ENCODE data around the gene ARHGAP5.

The ARHGAP5 gene

DNA sequence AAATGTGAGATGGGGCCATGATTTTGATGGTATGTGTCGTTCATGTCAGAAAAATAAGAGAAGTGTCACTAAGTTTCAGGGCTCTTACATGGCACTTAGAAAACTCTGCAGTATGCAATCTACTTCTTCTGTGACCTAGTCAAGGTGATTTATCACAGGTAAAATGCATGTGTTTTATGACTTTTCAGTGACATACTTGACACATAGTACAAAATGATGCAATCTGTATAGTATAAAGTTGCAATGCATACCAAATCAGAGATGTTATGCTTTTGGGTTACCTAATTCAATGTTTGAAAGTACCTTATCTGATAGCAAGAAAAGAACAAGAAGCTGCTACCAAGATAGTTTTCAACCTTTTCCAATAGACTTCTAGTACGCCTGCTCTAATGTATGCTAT, 21.9 kb upstream of the ARHGAP5 start:
- no peak for TF ChIP-seq CTCF (IDR thresholded peaks at IDR 0.05; ENCODE audit: low read depth, low read length, missing control alignments)
- no peak for DNase-seq (ENCODE audit: low read depth)
- in situ Hi-C loops (cut with HindIII; ENCODE audit: low sequenced_read_pairs), result no loop called here
- no peak overlapping the region for H3K4me3 ChIP-seq (ENCODE audit: low read depth, low read length)

GRCh38 chr14:32059702-32060101, 17.4 kb upstream of the ARHGAP5 start:
- H3K4me3 ChIP-seq (ENCODE audit: low read depth, low read length), result no peak overlapping the region
- no peak for DNase-seq (ENCODE audit: low read depth)
- TF ChIP-seq CTCF (IDR thresholded peaks at IDR 0.05; ENCODE audit: low read depth, low read length, missing control alignments), result no peak
- in situ Hi-C loops (cut with HindIII; ENCODE audit: low sequenced_read_pairs), result no loop called here

DNA sequence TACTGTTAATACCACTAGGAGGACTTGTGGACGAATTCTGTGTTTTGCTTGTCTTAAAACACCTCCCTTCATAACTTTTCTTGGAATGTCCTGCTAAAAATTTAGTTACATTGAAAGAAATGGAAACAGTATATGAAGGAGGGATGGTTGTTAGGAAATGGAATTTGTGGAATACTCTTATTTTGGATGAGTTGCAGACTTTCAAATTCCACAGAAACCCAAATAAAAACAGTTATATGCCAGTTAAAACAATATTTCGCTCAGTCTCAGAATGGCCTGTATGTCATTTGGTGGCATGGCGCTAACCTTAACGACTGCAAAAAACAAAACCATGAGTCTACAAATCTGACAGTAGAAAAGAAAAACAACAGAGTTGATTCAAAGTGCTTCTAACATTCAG, 12.2 kb upstream of the ARHGAP5 start:
- H3K4me3 ChIP-seq (ENCODE audit: low read depth, low read length), result no peak overlapping the region
- in situ Hi-C loops (cut with HindIII; ENCODE audit: low sequenced_read_pairs), result no loop called here
- no peak for TF ChIP-seq CTCF (IDR thresholded peaks at IDR 0.05; ENCODE audit: low read depth, low read length, missing control alignments)
- DNase-seq (ENCODE audit: low read depth), result no peak

GRCh38 chr14:32068708-32069107, 8.4 kb upstream of the ARHGAP5 start:
- no peak for TF ChIP-seq CTCF (IDR thresholded peaks at IDR 0.05; ENCODE audit: low read depth, low read length, missing control alignments)
- no peak for DNase-seq (ENCODE audit: low read depth)
- in situ Hi-C loops (cut with HindIII; ENCODE audit: low sequenced_read_pairs), result no loop called here
- no peak overlapping the region for H3K4me3 ChIP-seq (ENCODE audit: low read depth, low read length)

DNA sequence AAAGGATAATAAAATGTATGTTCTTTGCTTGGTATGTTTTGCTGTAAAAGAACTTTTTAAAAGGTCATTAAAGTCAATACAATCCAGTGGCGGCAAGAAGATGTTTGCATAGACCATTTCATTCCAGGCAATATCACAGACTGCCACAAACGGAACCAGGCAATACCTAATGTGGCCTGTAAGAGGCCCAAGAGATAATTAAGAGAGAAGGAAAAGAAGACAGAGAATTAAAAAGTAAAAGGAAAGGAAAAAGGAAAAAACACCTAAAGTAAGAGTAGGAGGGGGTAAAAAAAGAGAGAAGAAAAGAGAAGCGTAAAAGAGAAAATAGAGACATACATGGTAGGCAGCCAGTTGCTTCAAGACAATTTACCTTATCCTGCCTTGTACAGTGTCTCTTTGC, 6.8 kb upstream of the ARHGAP5 start:
- TF ChIP-seq CTCF (IDR thresholded peaks at IDR 0.05; ENCODE audit: low read depth, low read length, missing control alignments), result no peak
- in situ Hi-C loops (cut with HindIII; ENCODE audit: low sequenced_read_pairs), result no loop called here

GRCh38 chr14:32072676-32073075, 4.4 kb upstream of the ARHGAP5 start:
- H3K4me3 ChIP-seq (ENCODE audit: low read depth, low read length), result no peak overlapping the region
- TF ChIP-seq CTCF (IDR thresholded peaks at IDR 0.05; ENCODE audit: low read depth, low read length, missing control alignments), result no peak
- in situ Hi-C loops (cut with HindIII; ENCODE audit: low sequenced_read_pairs), result no loop called here
- DNase-seq (ENCODE audit: low read depth), result no peak

More for the DNA sequence above, 6.8 kb upstream of the ARHGAP5 start:
- no peak for DNase-seq (ENCODE audit: low read depth)
- H3K4me3 ChIP-seq (ENCODE audit: low read depth, low read length), result no peak overlapping the region

Measured in astrocyte of the cerebellum (primary cell).